Hepatic stellate cell (primary cell): ENCODE measurements around the gene RNF167.

Experiments used
- DNase-seq: peaks from one replicate; pipeline ENCODE4 v3.0.0; 2011; ENCODE audit warnings: low spot score

The RNF167 gene

DNA sequence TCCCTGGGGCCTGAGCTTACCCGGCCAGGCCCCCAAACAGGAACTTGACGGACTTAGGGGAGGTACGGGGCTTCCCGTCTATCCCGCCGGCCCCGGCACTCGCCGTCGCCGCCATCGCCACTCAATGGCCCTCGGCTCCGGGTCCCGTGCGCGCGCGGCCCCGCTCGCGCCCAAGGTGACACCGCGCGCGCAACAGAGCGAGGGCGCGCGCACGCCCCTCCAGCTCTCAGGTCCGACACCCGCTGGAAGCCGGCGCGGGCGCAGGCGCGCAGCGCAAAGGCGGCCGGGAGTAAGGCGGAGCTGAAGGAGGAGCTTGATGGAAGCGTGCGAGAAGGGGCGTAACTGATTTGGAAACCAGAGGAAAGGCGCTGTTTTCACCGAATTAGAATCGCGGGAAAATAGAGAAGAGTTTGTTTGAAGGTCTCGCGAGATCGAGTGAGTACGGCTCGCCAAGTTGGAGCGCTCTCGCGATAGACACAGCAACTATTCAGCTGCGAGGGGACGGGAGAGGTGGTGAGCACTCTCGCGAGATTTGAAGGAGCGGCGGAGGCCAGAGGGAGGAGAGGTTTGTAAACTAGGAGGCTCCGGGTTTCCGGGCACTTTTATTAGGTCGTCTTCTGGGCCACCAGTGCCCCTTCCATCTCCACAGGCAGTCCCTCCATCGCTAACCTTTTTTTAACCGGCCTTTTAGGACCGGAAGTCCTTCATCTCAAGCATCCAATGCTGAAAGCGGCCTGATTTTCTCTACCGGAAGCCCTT is at the start of gene RNF167, which contains the start of gene SLC25A11:
Gene RNF167, plus strand, starts transcription at position 473 of the 759 bp plus-strand sequence. CDS start 642 bp downstream, outside the sequence.
Gene SLC25A11, minus strand, starts transcription at position 251 of the 759 bp plus-strand sequence. Its CDS starts 136 bp downstream, at position 115.
- peak; percentile 98 for DNase-seq

DNA sequence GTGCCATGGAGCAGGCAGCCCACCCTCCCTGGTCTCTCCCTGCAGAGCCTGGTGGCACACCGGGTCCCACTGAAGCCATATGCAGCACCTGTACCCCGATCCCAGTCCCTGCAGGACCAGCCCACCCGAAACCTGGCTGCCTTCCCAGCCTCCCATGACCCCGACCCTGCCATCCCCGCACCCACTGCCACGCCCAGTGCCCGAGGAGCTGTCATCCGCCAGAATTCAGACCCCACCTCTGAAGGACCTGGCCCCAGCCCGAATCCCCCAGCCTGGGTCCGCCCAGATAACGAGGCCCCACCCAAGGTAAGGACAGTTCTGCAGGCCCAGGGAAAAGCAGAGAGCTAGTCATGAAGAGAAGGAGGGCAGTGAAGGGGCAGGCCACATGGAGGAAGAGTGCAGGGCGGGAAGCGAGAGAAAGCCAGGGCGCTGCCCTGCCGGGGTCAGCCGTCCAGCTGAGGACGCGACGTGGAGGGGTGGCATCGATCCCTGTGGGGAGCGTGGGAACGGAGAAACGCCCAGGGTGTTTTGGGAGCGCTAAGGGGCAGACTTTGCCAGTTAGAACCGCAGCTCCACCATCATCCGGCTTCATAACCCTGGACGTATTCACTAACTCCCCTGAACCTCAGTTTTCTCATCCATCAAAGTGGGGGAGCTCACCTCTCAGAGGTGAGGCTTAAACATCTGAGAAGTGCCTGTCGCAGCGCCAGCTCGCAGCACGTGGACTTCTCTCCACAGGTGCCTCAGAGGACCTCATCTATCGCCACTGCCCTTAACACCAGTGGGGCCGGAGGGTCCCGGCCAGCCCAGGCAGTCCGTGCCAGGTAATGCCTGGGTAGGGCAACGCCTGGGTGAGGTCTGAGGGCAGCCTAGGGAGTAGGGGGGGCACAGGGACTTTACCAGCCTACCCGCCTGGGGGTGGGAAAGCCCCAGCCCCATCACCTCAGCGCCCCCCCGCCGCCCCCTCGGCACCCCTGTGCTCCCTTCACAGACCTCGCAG is 48.4 kb upstream of the RNF167 start:
- DNase-seq: no peak

DNA sequence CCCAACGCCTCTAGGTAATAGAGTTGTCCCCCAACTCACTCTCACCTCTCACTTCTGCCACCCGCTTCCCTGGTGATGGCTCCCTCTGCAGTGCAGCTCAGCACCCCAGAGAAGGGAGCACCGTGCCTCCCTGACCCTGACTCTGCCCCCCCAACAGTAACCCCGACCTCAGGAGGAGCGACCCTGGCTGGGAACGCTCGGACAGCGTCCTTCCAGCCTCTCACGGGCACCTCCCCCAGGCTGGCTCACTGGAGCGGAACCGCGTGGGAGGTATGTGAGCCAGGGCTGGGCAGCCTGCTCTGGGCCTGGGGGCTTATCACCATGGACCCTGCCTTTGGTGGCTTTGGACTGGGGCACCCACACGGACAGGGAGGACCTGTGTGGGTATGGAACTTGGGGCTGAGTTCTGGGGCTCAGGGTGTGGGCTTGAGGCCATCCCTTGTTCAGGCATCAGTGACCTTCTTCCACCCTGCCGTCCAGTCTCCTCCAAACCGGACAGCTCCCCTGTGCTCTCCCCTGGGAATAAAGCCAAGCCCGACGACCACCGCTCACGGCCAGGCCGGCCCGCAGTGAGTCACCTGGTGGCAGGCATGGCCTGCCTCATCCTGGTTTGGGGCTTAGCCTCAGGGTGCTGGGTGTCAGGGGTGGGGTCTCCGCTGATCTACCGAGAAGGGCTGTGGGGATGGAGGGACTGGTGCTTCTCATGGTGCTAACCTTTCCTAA is 47.4 kb upstream of the RNF167 start:
- no peak for DNase-seq

DNA sequence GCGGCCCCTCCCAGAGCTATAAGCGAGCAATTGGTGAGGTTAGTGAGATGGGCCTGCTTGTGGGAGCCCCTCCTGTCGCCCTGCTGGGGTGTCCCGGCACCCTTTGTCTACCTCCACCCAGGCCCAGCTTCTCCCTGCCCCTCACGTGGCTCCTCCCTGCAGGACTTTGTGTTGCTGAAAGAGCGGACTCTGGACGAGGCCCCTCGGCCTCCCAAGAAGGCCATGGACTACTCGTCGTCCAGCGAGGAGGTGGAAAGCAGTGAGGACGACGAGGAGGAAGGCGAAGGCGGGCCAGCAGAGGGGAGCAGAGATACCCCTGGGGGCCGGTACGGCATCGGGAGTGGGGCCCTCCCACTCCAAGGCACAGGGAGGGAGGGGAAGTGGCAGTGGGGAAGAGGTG is 46.8 kb upstream of the RNF167 start:
- DNase-seq: no peak

DNA sequence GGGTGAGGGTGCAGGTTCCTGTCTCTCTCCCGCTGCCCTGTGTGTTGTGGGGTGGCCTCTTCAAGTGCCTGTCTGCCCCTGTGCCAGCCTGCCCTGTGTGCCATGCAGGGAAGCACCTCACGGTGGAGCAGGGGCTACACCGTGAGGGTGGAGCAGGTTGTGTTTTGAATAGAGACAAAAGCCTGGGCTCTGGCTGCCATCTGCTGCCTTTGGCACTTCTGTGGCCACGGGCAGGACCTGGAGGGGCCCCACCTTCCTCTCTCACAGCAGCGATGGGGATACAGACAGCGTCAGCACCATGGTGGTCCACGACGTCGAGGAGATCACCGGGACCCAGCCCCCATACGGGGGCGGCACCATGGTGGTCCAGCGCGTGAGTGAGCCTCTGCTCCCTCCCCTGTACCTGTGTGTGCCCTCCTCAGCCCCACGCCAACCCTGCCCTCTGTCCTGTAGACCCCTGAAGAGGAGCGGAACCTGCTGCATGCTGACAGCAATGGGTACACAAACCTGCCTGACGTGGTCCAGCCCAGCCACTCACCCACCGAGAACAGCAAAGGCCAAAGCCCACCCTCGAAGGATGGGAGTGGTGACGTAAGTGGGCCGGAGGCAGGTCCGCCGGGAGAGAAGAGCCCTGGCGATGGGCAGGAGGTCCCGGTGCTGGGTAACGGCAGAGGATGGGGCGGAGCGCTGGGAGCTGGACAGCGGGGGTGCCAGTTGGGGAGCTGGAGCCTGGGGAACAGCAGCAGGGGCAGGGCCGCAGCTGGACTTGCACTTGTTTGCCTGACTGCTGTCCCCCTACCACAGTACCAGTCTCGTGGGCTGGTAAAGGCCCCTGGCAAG is 46.1 kb upstream of the RNF167 start:
- no peak for DNase-seq

DNA sequence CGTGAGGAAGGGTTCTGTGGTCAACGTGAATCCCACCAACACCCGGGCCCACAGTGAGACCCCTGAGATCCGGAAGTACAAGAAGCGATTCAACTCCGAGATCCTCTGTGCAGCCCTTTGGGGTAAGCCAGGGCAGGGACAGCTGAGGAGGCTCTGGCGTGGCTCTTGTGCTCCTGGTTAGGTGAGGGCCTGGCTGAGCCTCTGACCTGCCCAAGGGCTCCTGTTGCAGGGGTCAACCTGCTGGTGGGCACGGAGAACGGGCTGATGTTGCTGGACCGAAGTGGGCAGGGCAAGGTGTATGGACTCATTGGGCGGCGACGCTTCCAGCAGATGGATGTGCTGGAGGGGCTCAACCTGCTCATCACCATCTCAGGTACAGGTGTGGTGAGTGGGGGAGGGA is 44.9 kb upstream of the RNF167 start:
- DNase-seq: no peak

DNA sequence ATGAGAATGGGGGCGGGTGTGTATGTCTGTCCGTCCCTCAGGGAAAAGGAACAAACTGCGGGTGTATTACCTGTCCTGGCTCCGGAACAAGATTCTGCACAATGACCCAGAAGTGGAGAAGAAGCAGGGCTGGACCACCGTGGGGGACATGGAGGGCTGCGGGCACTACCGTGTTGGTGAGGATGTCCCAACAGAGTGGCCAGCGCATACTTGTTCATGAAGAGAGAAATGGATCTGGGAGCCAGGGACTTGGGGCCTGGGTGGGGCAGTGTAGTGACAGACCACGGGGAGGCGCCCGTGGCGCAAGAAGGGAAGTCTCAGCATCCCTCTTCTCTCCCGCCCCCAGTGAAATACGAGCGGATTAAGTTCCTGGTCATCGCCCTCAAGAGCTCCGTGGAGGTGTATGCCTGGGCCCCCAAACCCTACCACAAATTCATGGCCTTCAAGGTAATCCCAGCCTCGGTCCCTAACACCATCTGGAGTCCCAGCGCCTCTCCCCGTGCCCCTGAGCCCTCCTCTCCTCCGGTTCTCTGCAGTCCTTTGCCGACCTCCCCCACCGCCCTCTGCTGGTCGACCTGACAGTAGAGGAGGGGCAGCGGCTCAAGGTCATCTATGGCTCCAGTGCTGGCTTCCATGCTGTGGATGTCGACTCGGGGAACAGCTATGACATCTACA is 44.3 kb upstream of the RNF167 start:
- no peak for DNase-seq

DNA sequence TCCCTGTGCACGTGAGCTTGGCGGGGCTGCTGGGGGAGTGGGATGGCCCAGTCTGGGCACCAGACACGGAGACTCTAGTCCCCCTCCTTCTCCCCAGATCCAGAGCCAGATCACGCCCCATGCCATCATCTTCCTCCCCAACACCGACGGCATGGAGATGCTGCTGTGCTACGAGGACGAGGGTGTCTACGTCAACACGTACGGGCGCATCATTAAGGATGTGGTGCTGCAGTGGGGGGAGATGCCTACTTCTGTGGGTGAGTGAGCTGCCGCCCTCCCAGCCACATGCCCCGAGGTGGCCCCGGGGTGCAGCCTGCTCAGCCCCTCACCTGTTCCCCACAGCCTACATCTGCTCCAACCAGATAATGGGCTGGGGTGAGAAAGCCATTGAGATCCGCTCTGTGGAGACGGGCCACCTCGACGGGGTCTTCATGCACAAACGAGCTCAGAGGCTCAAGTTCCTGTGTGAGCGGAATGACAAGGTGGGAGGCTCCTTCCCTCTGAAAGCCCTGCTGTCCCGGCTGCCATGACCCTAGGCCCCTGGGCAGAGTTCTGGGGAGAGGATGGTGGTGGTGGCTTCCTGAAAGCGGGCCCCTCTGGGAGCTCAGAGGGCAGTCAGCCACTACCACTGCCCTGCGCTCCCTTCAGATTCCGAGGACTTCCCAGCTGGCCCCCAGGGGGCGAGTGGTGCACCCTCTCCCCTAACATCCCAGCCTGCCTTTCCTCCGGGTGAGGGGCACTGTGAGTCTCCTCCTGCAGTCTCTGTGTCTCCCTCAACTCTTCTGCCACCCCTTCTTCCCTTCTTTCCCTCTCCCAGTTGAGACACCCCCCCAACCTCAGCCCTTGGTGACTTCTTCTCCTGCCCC is 43.5 kb upstream of the RNF167 start:
- no peak for DNase-seq

DNA sequence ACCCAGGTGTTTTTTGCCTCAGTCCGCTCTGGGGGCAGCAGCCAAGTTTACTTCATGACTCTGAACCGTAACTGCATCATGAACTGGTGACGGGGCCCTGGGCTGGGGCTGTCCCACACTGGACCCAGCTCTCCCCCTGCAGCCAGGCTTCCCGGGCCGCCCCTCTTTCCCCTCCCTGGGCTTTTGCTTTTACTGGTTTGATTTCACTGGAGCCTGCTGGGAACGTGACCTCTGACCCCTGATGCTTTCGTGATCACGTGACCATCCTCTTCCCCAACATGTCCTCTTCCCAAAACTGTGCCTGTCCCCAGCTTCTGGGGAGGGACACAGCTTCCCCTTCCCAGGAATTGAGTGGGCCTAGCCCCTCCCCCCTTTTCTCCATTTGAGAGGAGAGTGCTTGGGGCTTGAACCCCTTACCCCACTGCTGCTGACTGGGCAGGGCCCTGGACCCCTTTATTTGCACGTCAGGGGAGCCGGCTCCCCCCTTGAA is 42.8 kb upstream of the RNF167 start:
- DNase-seq: no peak

DNA sequence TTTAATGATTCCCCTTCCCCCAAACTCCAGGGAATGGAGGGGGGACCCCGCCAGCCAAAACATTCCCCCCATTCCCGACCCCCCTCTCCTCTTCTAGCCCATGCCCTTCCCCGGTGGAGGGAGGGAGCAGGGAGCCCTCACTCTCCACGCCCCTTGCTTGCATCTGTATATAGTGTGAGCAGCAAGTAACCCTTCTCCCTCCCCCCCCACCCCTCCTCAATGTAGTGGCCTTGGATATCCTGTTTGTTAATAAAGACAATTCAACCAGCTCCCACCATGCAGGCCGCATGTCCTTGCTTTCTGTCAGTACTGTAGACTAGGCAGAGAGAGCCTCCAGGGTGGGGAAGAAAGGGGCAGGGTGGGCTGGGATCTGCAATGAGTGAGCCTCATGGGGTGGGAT is 42.3 kb upstream of the RNF167 start:
- DNase-seq: no peak

DNA sequence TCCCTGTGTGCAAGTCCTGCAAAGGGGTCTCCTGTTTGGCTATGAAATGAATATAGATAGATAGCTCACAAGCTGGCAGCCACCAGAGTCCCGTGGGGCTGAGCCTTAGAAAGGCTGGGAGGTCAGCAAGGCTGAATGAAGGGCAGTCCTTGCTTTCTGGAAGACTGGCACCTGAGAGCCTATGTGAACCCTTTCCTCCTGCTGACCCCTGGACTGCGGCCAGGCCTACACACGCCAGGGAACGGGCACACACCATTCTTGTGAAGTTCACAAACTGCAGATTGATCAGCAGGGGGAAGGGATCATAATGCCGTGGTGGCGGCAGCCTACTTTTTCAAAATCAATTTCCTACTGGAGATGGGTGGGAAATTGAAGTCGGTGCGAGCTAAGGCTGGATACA is 41.7 kb upstream of the RNF167 start:
- no peak for DNase-seq

DNA sequence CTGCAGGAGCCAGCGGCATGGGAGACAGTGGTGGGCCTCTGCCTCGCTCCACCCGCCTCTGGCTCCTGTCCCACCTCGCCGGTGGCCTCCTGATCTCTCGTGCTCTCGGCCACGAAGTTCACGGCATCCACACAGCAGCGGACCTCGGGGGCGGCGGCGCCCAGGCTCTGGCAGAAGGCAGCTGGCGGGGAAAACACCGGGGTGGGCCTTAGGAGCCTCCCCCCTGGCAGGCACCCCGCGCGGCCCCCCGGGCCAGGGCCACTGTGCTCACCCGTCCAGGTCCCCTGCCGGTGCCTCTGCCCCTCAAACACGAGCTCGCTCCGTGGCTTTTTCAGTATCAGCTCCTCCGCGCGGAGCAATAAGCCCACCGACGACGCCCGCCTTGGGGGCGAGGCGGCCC is 41.1 kb upstream of the RNF167 start:
- no peak for DNase-seq

DNA sequence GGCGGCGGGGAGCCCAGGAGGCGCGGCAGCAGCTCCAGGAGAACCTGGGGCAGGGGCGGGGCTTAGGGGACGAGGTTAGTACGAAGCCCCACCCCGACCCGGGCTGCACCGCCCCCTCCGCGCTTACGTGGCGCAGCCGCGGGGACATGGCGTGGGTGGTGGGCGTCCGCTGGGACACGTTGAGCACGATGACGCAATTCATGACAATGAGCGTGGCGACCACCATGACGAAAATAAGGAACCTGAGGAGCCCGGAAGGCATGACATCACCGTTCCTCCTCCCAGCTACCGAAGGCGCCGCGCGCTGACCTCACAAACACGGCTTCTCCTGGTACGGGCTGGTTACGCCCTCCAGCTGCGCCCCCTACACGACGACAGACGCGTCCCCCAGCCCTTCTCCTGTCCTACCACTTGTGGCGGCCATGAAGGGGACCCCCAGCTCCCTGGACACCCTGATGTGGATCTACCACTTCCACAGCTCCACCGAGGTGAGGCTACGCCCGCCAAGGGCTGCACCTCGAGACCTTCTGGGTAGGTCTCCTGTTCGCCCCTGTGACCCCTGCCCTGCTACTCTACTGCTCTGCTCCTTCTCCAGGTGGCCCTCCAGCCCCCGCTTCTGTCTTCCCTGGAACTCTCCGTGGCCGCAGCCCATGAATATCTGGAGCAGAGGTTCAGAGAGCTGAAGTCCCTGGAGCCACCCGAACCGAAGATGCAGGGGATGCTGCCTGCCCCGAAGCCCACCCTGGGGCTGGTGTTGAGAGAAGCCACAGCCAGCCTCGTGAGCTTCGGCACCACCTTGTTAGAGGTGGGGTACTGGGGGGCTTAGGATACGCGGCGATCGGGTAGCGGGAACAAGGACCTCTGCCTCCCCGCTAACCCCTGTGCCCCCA is 40.5 kb upstream of the RNF167 start, which contains the start of gene C17orf107:
Gene C17orf107, plus strand, starts transcription at position 196 of the 890 bp plus-strand sequence. Its CDS starts 227 bp downstream, at position 423.
- DNase-seq: peak; percentile 71

DNA sequence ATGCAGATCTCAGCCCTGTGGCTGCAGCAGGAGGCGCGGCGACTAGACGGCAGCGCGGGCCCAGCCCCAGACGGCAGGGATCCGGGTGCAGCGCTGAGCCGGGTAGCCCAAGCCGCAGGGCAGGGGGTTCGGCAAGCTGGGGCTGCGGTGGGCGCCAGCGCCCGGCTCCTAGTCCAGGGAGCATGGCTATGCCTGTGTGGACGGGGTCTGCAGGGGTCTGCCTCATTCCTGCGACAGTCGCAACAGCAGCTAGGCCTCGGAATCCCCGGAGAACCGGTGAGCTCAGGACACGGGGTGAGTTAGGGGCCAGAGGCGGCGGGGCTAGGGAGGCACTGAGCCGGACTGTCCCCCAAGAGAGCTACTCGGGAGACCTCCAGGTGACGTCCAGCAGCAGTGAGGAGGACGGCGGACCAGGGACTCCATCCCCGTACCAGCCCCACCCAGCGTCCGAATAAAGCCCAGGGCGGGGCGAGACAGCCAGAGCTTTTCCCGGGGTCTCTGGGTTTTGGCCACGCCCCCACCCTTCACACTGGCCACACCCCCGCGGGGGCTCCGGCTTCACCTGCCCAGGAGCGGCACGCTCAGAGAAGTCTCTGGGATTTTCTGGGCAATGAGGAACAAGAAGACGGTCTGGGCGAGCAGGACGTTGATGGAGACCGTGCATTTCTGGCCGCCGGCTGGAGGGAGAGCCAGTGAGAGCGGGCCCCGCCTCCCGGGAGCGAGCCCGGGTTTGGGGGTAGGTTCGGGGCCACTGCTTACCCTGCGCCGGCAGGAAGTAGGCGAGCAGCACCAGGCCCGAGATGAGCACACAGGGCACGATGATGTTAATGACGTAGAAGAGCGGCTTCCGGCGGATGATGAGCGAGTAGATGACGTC is 39.6 kb upstream of the RNF167 start:
- DNase-seq: no peak

DNA sequence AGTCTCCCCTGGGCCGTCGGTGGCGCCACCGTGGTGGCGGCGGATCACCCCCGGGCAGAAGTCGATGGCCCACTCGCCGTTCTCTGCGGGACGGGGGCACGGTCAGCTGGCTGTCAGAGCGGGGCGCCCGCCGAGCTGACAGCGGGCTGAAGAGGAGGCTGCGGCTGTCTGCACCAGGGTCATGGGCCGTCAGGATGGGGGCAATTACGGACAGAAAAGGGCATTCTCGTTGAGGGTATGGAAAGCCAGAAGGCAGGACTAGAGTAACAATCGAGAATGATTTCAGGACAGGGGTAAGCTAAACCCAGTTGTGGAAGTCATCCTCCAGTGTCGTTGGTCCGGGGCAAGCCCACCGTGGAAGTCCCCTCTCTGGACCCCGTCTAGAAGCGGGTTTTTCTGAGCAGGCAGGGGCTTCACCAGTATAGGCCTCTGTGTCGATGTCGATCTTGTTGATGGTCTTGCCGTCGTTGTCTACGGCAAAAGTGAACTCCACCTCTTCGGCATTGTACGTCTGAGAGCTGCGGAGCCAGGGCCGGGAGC is 38.9 kb upstream of the RNF167 start:
- DNase-seq: no peak

DNA sequence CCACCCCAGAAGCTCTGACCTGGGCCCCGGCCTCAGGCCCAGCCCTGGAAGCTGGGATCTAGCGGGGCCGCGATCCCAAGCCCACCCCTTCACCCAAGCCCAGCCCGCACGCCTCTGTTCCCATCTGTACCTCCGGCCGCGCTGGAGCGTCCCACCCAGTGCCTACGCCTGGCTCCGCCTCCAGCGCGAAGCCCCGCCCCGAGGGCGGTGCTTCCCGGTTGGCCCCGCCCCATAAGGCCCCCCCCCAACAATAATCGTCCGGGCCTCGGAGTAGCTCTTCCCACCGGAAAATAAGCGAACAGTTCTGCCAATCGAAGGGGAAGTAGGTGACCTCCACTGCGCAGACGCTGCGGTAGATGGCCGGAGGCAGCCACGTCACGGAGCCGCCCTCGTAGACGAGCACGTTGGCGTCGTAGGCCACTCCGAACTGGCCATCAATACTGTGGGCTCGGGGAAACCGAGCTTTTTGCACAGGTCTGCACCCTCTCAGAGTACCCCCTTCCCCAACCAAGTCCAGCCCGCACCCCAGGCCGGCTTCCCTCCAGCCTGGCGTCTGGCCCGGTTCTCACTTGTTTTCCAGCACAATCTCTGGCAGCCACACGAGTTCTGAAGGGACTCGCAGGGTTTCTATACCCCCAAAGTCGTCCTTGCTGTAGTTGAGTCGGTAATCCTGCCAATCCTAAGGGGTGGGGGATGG is 38.3 kb upstream of the RNF167 start:
- DNase-seq: no peak
